GM21447 (cell line): ENCODE data around the gene FBXL17.
"Not testable (repeated sequence)": the region's sequence is repeated elsewhere in the genome, so short reads cannot be mapped to it uniquely, and the experiment has no call there.

Source experiments
- ATAC-seq: cut with Tn5 transposase; IDR thresholded peaks from one replicate; pipeline ENCODE4 v1.9.1; 2021; ENCODE audit not compliant: unreplicated experiment

The FBXL17 gene

GRCh38 chr5:108171759-108172158 lies 210.1 kb downstream of the FBXL17 start:
- ATAC-seq = no peak

- ATAC-seq = no peak
These were observed 213.0 kb downstream of the FBXL17 start for GRCh38 chr5:108168915-108169314.

- no peak for ATAC-seq
These were observed 214.7 kb downstream of the FBXL17 start for GRCh38 chr5:108167174-108167573.

- ATAC-seq = no peak
These were observed 217.3 kb downstream of the FBXL17 start for GRCh38 chr5:108164574-108164973.

GRCh38 chr5:108152854-108153253 lies 229.0 kb downstream of the FBXL17 start:
- ATAC-seq = not testable (repeated sequence)

GRCh38 chr5:108149369-108149768 lies 232.5 kb downstream of the FBXL17 start:
- ATAC-seq = no peak

GRCh38 chr5:108148715-108149139 lies 233.2 kb downstream of the FBXL17 start:
- ATAC-seq = peak; percentile 55

- ATAC-seq = no peak
These were observed 235.7 kb downstream of the FBXL17 start for GRCh38 chr5:108146222-108146621.

- no peak for ATAC-seq
These were observed 236.5 kb downstream of the FBXL17 start for GRCh38 chr5:108145351-108145750.

- ATAC-seq = no peak
These were observed 237.6 kb downstream of the FBXL17 start for GRCh38 chr5:108144332-108144731.

GRCh38 chr5:108143581-108143980 lies 238.3 kb downstream of the FBXL17 start:
- no peak for ATAC-seq

GRCh38 chr5:108141676-108142075 lies 240.2 kb downstream of the FBXL17 start:
- ATAC-seq = no peak

GRCh38 chr5:108136493-108136892 lies 245.4 kb downstream of the FBXL17 start:
- ATAC-seq = no peak

- no peak for ATAC-seq
These were observed 252.8 kb downstream of the FBXL17 start for GRCh38 chr5:108129129-108129528.

- ATAC-seq = no peak
These were observed 256.0 kb downstream of the FBXL17 start for GRCh38 chr5:108125771-108126511.

GRCh38 chr5:108124596-108124995 lies 257.3 kb downstream of the FBXL17 start:
- no peak for ATAC-seq

GRCh38 chr5:108122702-108123101 lies 259.2 kb downstream of the FBXL17 start:
- ATAC-seq = no peak

- ATAC-seq = no peak
These were observed 262.9 kb downstream of the FBXL17 start for GRCh38 chr5:108118813-108119514.

- ATAC-seq = no peak
These were observed 266.2 kb downstream of the FBXL17 start for GRCh38 chr5:108115673-108116072.

GRCh38 chr5:108113950-108114349 lies 267.9 kb downstream of the FBXL17 start:
- no peak for ATAC-seq

GRCh38 chr5:108111736-108112135 lies 270.2 kb downstream of the FBXL17 start:
- ATAC-seq = no peak

GRCh38 chr5:108109059-108109458 lies 272.8 kb downstream of the FBXL17 start:
- no peak for ATAC-seq
